GM06990 (cell line): ENCODE results near the gene PCMT1.

Experiments used
- DNase-seq: peaks from one replicate; pipeline ENCODE4 v3.0.0-alpha.2; 2011; ENCODE audit not compliant: insufficient read length; ENCODE audit errors: extremely low read depth
- H3K27me3 ChIP-seq: replicated peaks from 2 replicates; pipeline ENCODE4 v1.6.0; 2011; ENCODE audit warnings: low read length; ENCODE audit not compliant: control insufficient read depth, insufficient read depth
- H3K36me3 ChIP-seq: 2 replicates; pipeline ENCODE4 v1.5.1; 2011; ENCODE audit warnings: low read length; ENCODE audit not compliant: control insufficient read depth, insufficient read depth
- H3K4me3 ChIP-seq: replicated peaks from 2 replicates; pipeline ENCODE4 v1.5.1; 2011; ENCODE audit warnings: low read depth, mild to moderate bottlenecking, control low read depth, low read length
- CTCF ChIP-seq: IDR thresholded peaks from 2 replicates; pipeline ENCODE4 v1.5.1; 2011; ENCODE audit warnings: low read length, control low read depth, mild to moderate bottlenecking, inconsistent platforms; ENCODE audit not compliant: insufficient read depth, poor library complexity, severe bottlenecking

Gene PCMT1

GRCh38 chr6:149779644-149779963 is 30.1 kb downstream of the PCMT1 start:
- TF ChIP-seq CTCF = no peak
- H3K27me3 ChIP-seq = no peaks in the 10 kb centered on the region
- H3K4me3 ChIP-seq = no peak overlapping the region
- no peaks in the 10 kb centered on the region; the same call in 1 of the 2 replicates for H3K36me3 ChIP-seq
- DNase-seq = no peak

- no peak for TF ChIP-seq CTCF
- no peak overlapping the region for H3K4me3 ChIP-seq
- H3K27me3 ChIP-seq = no peaks in the 10 kb centered on the region
- H3K36me3 ChIP-seq = no peaks in the 10 kb centered on the region
- no peak for DNase-seq
These were observed 32.2 kb downstream of the PCMT1 start for GRCh38 chr6:149781715-149782114.

- H3K27me3 ChIP-seq = no peaks in the 10 kb centered on the region
- no peak overlapping the region for H3K4me3 ChIP-seq
- no peak for TF ChIP-seq CTCF
- DNase-seq = no peak
- H3K36me3 ChIP-seq = no peaks in the 10 kb centered on the region
These were observed 32.8 kb downstream of the PCMT1 start for GRCh38 chr6:149782337-149782736.

GRCh38 chr6:149783551-149783950 is 34.0 kb downstream of the PCMT1 start:
- TF ChIP-seq CTCF = no peak
- H3K36me3 ChIP-seq = no peaks in the 10 kb centered on the region
- H3K4me3 ChIP-seq = no peak overlapping the region
- no peak for DNase-seq
- H3K27me3 ChIP-seq = no peaks in the 10 kb centered on the region

GRCh38 chr6:149806127-149806526 is 56.6 kb downstream of the PCMT1 start:
- DNase-seq = no peak
- no peak overlapping the region for H3K4me3 ChIP-seq
- no peak for TF ChIP-seq CTCF
- H3K27me3 ChIP-seq = no peaks in the 10 kb centered on the region
- no peaks in the 10 kb centered on the region for H3K36me3 ChIP-seq

- TF ChIP-seq CTCF = no peak
- Histone ChIP-seq H3K4me3 (no peak overlapping the region), H3K36me3 (no peaks in the 10 kb centered on the region), H3K27me3 (no peaks in the 10 kb centered on the region)
- DNase-seq = no peak
These were observed 60.3 kb downstream of the PCMT1 start for GRCh38 chr6:149809798-149810197.
